Retina (tissue), 1 donor: Measurements from ENCODE around the gene INTS2.

Experiments
- DNase-seq: peaks from one replicate; pipeline ENCODE4 v3.0.0-alpha.2; 2016

Gene INTS2

GRCh38 chr17:61816538-61816937, 111.2 kb downstream of the INTS2 start:
- DNase-seq, result no peak

GRCh38 chr17:61815863-61816503, 111.8 kb downstream of the INTS2 start:
- DNase-seq, result no peak
